ENCODE data around the gene HPCA. TPM values are rescaled to one million over a fixed set of nuclear protein-coding genes. Genes with fewer than 3 reads are reported as not detected.

The HPCA gene
- total and polyA plus RNA-seq, 2 of the 8 experiments (the other 6 are each of a cell fraction or from before 2014, with no cell fraction given) = 0.70 to 1.4 TPM

- no peak for TF ChIP-seq EGR1 (IDR thresholded peaks at IDR 0.05; ENCODE audit: borderline replicate concordance, low read depth, low read length)
- TF ChIP-seq CBX5 (IDR thresholded peaks at IDR 0.05; ENCODE audit: low read depth, low read length) = no peak
Measured at GRCh38 chr1:32898958-32899357, 12.7 kb downstream of the HPCA start (continued).
